ENCODE results near the gene SRM.
A peak's percentile ranks its signal among the peaks of the same experiment; 100 is the strongest.
"Not testable (repeated sequence)": the region's sequence is repeated elsewhere in the genome, so short reads cannot be mapped to it uniquely, and the experiment has no call there.

SRM gene

GRCh38 chr1:11044086-11044848 lies 15.6 kb downstream of the SRM start:
- no peak for DNase-seq

- no peak for DNase-seq
Measured at GRCh38 chr1:11042995-11043874, 16.6 kb downstream of the SRM start.

GRCh38 chr1:11042065-11042464 lies 17.8 kb downstream of the SRM start:
- DNase-seq, result no peak

GRCh38 chr1:11041048-11041447 lies 18.8 kb downstream of the SRM start:
- DNase-seq, result no peak

- DNase-seq, result not testable (repeated sequence)
Measured at GRCh38 chr1:11040105-11040429, 19.8 kb downstream of the SRM start.

GRCh38 chr1:11039351-11040104 lies 20.3 kb downstream of the SRM start:
- DNase-seq, result no peak

- peak; percentile 85 for DNase-seq
Measured at GRCh38 chr1:11037740-11038182, 22.1 kb downstream of the SRM start.

GRCh38 chr1:11037019-11037739 lies 22.6 kb downstream of the SRM start:
- DNase-seq, result not testable (repeated sequence)

- no peak for DNase-seq
Measured at GRCh38 chr1:11031624-11032262, 28.1 kb downstream of the SRM start.

GRCh38 chr1:11030865-11031264 lies 29.0 kb downstream of the SRM start:
- DNase-seq, result no peak

- DNase-seq, result no peak
Measured at GRCh38 chr1:11028018-11028417, 31.8 kb downstream of the SRM start.

GRCh38 chr1:11027316-11027715 lies 32.5 kb downstream of the SRM start:
- DNase-seq, result no peak

GRCh38 chr1:11026903-11027302 lies 32.9 kb downstream of the SRM start:
- no peak for DNase-seq

GRCh38 chr1:11026052-11026451 lies 33.8 kb downstream of the SRM start:
- DNase-seq, result no peak

- no peak for DNase-seq
Measured at GRCh38 chr1:11025618-11026017, 34.2 kb downstream of the SRM start.

GRCh38 chr1:11024874-11025203 lies 35.0 kb downstream of the SRM start:
- no peak for DNase-seq

GRCh38 chr1:11024154-11024873 lies 35.5 kb downstream of the SRM start:
- DNase-seq, result no peak

GRCh38 chr1:11023201-11023600 lies 36.6 kb downstream of the SRM start:
- no peak for DNase-seq

- no peak for DNase-seq
Measured at GRCh38 chr1:11019971-11020370, 39.8 kb downstream of the SRM start.

- DNase-seq, result not testable (repeated sequence)
Measured at GRCh38 chr1:11019358-11019757, 40.5 kb downstream of the SRM start.

- no peak for DNase-seq
Measured at GRCh38 chr1:11013160-11013531, 46.7 kb downstream of the SRM start.

Data from retina (tissue), 1 donor.